Measurements from ENCODE around the gene AP2A1.

Gene AP2A1

GRCh38 chr19:49829200-49829599, 62.4 kb downstream of the AP2A1 start:
- TF ChIP-seq, protein P1, sequence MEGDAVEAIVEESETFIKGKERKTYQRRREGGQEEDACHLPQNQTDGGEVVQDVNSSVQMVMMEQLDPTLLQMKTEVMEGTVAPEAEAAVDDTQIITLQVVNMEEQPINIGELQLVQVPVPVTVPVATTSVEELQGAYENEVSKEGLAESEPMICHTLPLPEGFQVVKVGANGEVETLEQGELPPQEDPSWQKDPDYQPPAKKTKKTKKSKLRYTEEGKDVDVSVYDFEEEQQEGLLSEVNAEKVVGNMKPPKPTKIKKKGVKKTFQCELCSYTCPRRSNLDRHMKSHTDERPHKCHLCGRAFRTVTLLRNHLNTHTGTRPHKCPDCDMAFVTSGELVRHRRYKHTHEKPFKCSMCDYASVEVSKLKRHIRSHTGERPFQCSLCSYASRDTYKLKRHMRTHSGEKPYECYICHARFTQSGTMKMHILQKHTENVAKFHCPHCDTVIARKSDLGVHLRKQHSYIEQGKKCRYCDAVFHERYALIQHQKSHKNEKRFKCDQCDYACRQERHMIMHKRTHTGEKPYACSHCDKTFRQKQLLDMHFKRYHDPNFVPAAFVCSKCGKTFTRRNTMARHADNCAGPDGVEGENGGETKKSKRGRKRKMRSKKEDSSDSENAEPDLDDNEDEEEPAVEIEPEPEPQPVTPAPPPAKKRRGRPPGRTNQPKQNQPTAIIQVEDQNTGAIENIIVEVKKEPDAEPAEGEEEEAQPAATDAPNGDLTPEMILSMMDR (IDR thresholded peaks at IDR 0.05; ENCODE audit: control insufficient read depth, extremely low read depth, insufficient read depth): no peak
- H3K4me3 ChIP-seq (ENCODE audit: low read depth, low read length): no peak overlapping the region
- no peak for DNase-seq (ENCODE audit: low read depth)

GRCh38 chr19:49829721-49830120, 62.9 kb downstream of the AP2A1 start:
- no peak for DNase-seq (ENCODE audit: low read depth)
- H3K4me3 ChIP-seq (ENCODE audit: low read depth, low read length): no peak overlapping the region
- TF ChIP-seq, protein P1 (IDR thresholded peaks at IDR 0.05; ENCODE audit: control insufficient read depth, extremely low read depth, insufficient read depth): no peak

DNA sequence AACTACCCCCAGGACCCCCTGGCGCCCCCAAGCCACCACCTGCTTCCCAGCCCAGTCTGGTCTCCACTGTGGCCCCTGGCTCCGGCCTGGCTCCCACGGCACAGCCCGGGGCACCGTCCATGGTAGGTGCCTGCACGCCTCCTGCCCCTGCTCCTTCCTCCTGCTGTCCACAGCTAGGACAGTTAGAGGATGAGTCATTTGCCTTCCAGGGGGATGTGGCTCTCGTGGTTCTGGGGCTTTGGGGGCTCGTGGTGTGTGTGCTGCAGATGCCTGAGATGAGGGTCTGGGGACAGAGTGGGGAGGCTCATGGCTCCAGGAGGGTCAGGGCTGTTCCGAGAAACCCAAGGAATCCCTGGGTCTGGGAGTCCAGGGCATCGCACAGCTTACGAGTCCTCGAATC, 64.0 kb downstream of the AP2A1 start:
- no peak for DNase-seq (ENCODE audit: low read depth)
- TF ChIP-seq, protein P1 (IDR thresholded peaks at IDR 0.05; ENCODE audit: control insufficient read depth, extremely low read depth, insufficient read depth): no peak

DNA sequence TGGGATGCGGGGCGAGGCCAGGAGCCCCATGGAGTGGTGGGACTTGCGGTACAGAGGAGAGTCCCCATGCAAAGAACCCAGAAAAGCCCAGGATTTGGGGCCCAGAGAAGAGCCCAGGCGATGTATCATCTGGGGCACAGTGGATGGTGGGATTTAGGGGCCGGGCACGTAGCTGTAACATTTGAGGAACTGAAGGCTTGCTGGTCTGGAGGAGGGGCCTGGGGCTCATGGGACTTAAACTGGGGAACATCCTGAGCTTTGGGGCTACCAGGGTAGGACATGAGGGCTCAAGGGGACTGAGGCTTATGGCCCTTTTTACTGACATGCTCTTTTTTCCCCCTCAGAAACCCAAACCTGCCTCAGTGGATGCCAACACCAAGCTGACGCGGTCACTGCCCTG, 64.8 kb downstream of the AP2A1 start:
- no peak for DNase-seq (ENCODE audit: low read depth)

More for the DNA sequence above, 64.0 kb downstream of the AP2A1 start:
- H3K4me3 ChIP-seq (ENCODE audit: low read depth, low read length): no peak overlapping the region

DNA sequence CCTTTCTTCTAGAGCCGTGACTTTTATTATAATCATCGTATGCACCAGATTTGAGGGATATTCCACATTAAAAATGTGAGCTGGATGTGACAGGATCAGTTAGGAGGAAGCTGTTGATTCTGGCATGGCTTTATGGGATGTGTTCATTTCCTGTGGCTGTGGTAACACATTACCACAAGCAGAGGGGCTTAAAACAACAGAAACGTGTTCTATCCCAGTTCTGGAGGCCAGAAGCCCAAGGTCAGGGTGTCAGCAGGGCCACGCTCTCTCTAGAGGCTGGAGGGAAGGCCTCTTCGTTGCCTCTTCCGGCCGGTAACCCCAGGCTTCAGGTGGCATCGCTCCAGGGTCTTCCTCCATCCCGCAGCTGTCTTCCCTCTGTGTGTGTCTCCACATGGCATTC, 65.8 kb downstream of the AP2A1 start:
- TF ChIP-seq, protein P1 (IDR thresholded peaks at IDR 0.05; ENCODE audit: control insufficient read depth, extremely low read depth, insufficient read depth): no peak
- DNase-seq (ENCODE audit: low read depth): no peak
- no peak overlapping the region for H3K4me3 ChIP-seq (ENCODE audit: low read depth, low read length)

More for the DNA sequence above, 64.8 kb downstream of the AP2A1 start:
- TF ChIP-seq, protein P1 (IDR thresholded peaks at IDR 0.05; ENCODE audit: control insufficient read depth, extremely low read depth, insufficient read depth): no peak
- no peak overlapping the region for H3K4me3 ChIP-seq (ENCODE audit: low read depth, low read length)

- DNase-seq (ENCODE audit: low read depth): no peak
- no peak overlapping the region for H3K4me3 ChIP-seq (ENCODE audit: low read depth, low read length)
- TF ChIP-seq, protein P1 (IDR thresholded peaks at IDR 0.05; ENCODE audit: control insufficient read depth, extremely low read depth, insufficient read depth): no peak
These were observed 66.8 kb downstream of the AP2A1 start for GRCh38 chr19:49833599-49833998.

DNA sequence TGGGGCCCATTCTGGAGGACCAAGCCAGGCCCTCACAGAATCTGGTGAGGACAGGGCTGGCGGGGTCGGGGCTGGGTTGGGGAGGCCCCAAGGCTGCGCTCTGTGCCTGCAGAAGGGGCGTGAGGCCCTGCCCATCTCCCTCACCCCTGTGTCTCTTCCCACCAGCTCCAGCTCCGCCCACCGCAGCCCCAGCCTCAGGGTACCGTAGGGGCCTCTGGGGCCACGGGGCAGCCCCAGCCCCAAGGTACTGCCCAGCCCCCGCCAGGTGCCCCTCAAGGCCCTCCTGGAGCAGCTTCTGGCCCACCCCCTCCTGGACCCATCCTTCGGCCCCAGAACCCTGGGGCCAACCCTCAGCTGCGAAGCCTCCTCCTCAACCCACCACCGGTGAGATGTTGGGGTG, 68.8 kb downstream of the AP2A1 start:
- DNase-seq (ENCODE audit: low read depth): no peak
- TF ChIP-seq, protein P1 (IDR thresholded peaks at IDR 0.05; ENCODE audit: control insufficient read depth, extremely low read depth, insufficient read depth): no peak
- no peak overlapping the region for H3K4me3 ChIP-seq (ENCODE audit: low read depth, low read length)
